Peyer's patch (tissue), 4 donors: ENCODE data around the gene KHK.

Experiments
- CTCF ChIP-seq, 6 experiments: fragments of 450-650 bp in 4 of 6; fragments of 200-600 bp in 2 of 6; sonication (generic) in 1 of 6; IDR thresholded peaks; one replicate each; pipeline ENCODE4 v1.5.1; 2017 to 2019; ENCODE audit warnings: antibody characterized with exemption in 6 of 6, mild to moderate bottlenecking in 3 of 6, moderate library complexity in 1 of 6
- POLR2A ChIP-seq, 2 donors: fragments of 450-650 bp; IDR thresholded peaks; one replicate each; pipeline ENCODE4 v1.5.1; 2017; ENCODE audit warnings: antibody characterized with exemption in 2 of 2, mild to moderate bottlenecking in 2 of 2, moderate library complexity in 2 of 2

- TF ChIP-seq CTCF (IDR thresholded peaks at IDR 0.05) (no peak), POLR2A (IDR thresholded peaks at IDR 0.05) (no peak)
Observed at GRCh38 chr2:27108221-27108620, 21.6 kb downstream of the KHK start.
